Stimulated activated CD4-positive, alpha-beta T cell treated with anti-CD3 and anti-CD28 coated beads, Interleukin-12 subunit alpha, Interleukin-12 subunit beta, amount 100 ng/mL, for 24 hours (primary cell): ENCODE results near the gene RINL.
"Not testable (repeated sequence)": the region's sequence is repeated elsewhere in the genome, so short reads cannot be mapped to it uniquely, and the experiment has no call there.

ENCODE experiments used
- DNase-seq, 2 experiments: peaks; one replicate each; pipeline ENCODE4 v3.0.0-alpha.2; 2020; ENCODE audit warnings: low read depth in 2 of 2

The RINL gene

DNA sequence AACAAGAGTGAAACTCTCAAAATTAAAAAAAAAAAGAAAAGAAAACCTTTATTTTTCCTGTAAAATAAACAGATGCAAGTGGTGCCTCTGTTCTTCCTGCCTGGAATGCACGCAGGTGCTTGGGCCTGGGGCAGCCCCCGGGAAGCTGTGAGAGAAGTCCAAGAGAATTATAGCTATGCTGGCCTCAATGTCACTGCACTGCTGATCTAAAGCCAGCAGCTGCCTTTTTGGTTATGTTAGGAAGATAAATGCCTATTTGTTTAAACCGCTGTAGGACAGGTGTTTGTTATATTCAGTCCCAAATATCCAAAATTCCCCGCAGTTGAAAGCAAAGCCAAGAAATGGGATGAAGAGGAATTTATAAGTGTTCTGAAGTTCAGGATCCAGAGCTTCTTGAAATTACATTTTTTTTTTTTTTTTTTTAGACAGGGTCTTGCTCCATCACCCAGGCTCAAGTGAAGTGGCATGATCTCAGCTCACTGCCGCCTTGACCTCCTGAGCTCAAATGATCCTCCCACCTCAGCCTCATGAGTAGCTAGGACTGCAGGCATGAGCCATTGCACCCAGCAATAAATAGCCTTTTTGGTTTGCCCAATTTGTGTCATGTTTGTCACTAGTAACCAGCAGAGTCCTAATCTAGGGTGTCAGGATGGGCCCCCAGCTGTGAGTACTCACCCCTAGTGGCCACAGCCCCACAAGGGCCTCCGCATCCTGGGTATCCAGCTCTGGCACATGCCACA, 2.2 kb downstream of the RINL start:
- no peak for DNase-seq

DNA sequence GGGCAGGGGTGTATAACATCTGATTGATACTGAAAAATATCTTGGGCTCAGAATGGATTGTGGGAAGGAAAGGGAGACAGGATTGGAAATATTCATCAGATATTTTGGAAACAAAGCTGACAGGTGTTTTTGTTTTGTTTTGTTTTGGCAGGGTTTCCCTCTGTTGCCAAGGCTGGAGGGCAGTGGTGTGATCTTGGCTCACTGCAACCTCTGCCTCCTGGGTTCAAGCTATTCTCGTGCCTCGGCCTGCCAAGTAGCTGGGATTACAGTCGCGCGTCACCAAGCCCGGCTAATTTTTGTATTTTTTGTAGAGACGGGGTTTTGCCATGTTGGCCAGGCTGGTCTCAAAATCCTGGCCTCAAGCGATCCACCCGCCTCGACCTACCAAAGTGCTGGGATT, 4.7 kb downstream of the RINL start:
- not testable (repeated sequence) for DNase-seq

DNA sequence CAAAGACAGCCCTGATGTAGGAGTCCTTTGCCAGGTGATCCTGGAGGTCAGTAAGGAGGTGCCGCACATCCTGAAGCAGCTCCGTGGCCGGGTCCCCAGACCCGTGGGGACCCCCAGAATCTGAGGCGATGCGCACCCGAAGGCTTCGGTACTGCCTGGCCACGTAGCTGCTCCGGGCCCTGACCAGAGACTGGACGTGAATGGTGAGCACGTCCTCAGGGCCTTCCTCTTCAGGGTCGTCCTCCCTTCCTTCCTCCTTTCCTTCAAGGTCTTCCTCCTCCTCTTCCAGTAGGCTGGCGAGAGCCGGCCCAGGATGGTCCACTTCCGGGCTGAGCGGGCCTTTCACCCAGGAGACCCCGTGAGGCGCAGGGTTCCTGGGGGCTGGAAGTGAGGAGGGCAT, 7.5 kb downstream of the RINL start:
- no peak for DNase-seq

DNA sequence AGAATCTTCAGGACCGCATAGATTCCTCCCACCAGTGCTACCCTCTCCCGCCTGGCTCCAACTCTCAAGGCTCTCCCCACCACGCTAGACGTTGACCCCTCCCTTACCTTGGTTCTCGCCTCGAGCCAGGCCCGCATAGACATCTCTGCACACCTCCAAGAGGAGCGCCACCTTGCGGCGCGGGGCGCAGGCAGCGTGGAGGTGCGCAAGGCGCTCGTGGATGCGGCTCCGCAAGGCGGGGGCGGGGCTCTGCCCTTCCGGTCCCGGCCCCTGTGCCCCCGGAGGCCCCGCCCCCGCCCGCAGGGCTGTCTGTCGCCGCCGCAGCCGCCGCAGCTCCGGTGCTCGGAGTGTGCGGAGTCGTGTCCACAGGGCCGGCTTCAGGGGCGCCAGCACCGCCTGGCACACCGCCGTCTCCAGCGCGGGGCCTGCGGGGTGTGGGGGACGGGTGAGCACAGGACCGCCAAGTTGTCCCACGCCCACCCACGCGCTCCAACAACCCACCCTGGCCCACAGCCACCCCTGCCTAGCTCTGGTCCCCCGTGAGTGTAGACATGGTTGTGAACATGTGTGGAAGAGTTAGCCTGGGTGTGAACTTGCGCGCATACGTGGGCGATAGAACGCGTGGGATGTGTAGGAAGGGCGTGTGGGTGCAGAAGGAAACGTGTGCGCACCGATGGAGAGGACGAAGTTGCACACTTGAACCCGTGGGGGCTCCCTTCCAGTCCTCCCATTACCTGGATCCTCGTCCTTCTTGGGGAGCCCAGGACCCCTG, 8.1 kb downstream of the RINL start:
- peak; percentile 79 to 92 for DNase-seq

DNA sequence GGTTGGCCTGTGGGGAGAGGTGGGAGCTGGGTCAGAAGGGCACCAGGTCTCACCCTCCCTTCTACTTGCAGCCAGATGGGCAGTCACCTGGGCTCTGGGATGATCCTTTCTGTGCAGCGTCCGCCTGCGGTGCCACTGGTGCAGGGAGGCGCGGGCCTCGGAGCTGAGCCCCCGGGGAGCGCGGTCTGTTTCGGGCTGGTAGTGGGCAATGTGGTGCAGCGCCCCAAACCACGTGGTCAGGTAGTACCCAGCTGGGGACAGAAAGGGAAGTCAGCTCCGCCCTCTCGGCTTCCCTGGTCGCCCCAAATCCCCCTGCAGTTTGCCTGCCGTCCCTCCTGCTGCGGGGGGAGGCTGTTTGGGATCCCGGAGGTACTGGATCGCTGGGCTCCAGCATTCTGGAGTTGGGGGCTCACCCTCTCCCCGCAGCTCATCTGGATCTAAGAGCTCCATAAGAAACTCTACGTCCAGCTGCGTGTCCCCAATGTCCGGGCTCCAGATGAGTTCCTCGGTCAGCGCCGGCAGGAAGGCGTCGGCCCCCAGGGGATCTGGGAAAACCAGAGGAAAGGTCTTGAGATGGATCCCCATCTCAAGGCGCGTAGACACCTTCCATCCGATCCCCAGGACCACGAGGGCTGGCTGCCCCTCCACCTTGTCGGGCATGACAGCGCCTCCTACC, 8.8 kb downstream of the RINL start:
- no peak for DNase-seq

DNA sequence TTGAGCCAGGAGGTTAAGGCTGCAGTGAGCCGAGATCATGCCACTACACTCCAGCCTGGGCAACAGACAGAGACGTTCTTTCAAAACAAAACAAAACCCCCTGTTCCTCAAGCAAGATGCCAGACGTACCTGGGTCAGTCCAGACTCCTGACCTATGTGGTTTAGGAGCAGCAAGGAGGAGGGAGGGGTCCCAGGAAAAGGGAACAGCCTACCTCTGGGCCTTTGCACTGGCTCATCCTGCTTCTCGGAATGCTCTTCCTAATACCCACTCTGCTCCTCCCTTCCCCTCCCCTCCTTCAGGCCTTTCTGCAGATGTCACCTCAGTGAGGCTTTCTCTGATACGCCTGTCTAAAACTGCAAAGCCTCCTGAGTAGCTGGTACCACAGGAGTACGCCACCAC, 9.5 kb downstream of the RINL start:
- no peak for DNase-seq

DNA sequence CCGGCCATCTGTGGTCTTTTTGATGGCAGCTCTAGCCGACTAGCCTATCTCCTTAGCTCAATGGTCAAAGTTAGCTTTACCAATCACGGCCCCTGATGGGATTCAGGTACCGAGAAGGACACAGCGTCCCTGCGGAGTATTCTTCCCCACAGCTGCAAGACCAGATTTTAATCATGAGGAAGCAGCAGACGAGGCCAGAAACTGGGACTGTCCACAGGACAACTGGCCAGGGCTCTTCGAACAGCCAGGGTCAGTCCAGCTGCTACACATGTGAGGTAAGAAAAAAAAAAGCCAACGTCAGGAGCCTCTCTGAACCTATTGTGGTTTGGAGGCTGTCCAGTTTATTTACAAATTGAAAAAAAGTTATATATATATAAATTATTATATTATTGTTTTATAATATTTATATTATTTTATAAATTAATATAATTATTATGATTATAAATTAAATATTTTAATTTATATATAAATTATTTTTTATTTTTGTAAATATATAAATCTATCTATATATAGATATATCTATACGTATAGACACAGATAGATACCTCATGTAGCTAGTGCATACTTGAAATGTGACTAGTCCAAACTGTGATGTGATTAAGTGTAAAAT, 10.8 kb downstream of the RINL start:
- no peak for DNase-seq

DNA sequence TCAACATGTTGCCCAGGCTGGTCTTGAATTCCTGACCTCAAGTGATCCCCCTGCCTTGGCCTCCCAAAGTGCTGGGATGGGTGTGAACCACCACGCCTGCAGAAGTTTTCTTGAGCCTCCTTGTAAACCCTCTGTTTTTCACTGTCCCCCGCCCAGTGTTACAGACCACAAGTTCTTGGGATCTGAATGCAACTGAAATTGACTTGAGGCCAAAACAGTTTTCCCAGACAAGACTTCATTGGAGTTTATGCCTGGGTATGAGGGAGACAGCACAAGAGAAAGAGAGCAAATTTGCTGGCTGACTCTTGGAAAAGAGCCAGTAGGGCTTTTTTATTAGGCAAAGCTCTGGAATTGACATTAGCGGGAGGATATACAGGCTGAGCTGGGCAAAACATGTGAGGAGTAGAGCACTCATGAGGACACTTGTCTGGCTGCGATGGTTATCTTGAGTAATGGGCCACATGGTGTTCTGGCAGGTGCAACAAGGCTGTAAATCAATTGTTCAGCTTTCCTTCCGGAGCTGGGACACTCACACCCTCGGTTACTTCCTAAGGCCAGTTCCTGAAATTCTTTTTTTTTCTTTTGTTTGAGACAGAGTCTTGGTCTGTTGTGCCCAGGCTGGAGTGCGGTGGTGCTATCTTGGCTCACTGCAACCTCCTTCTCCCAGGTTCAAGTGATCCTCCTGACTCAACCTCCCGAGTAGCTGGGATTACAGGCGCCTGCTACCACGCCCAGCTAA, 15.6 kb downstream of the RINL start:
- no peak for DNase-seq

DNA sequence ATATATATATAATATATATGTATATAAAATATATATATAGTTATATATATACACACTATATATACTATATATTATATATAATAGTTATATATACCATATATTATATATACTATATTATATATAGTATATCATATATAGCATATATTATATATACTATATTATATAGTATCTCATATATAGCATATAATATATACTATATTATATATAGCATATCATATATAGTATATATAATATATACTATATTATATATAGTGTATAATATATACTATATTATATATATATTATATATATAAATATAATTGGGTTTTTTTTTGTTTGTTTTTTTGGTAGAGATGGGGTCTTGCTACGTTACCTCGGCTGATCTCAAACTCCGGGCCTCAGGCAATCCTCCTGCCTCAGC, 16.7 kb downstream of the RINL start:
- DNase-seq: no peak

DNA sequence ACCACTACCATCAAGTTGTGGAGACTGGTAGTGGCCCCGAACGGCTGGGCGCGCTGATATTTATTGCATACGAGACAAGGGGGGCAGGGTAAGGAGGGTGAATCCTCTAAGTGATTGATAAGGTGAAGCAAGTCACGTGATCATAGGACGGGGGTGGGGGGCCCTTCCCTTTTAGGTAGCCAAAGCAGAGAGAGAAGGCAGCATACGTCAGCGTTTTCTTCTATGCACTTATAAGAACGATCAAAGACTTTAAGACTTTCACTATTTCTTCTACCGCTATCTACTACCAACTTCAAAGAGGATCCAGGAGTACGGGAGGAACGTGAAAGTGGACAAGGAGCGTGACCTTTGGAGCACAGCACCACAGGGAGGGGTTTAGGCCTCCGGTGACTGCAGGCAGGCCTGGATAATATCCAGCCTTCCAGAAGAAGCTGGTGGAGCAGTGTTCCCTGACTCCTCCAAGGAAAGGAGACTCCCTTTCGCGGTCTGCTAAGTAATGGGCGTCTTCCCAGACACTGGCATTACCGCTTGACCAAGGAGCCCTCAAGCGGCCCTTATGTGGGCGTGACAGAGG, 18.4 kb downstream of the RINL start:
- not testable (repeated sequence) for DNase-seq

DNA sequence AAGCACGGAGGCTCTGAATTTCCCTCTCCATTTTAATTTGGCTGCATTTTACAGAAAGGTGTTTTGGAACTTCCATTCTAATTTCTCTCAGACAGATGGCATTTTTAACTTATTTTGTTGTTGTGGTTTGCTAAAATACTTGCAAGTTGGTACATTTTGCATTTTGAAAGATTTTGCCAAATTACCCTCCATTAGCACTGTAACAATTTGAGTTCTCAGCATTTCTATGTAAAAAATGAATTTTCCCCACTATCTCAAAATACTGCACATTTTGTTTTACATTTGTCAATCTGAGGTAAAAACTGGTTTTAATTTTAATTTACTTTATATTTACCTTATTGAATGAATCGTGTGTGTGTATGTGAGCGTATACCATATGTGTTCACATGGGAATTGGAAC, 21.3 kb downstream of the RINL start:
- DNase-seq: no peak

DNA sequence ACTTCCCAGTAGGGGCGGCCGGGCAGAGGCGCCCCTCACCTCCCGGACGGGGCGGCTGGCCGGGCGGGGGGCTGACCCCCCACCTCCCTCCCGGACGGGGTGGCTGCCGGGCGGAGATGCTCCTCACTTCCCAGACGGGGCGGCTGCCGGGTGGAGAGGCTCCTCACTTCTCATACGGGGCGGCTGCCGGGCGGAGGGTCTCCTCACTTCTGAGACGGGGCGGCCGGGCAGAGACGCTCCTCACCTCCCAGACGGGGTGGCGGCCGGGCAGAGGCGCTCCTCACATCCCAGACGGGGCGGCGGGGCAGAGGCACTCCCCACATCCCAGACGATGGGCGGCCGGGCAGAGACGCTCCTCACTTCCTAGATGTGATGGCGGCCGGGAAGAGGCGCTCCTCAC, 22.3 kb downstream of the RINL start:
- not testable (repeated sequence) for DNase-seq

DNA sequence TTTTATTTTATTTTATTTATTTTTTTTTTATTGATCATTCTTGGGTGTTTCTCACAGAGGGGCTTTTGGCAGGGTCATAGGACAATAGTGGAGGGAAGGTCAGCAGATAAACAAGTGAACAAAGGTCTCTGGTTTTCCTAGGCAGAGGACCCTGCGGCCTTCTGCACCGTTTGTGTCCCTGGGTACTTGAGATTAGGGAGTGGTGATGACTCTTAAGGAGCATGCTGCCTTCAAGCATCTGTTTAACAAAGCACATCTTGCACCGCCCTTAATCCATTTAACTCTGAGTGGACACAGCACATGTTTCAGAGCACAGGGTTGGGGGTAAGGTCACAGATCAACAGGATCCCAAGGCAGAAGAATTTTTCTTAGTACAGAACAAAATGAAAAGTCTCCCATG, 23.1 kb downstream of the RINL start:
- not testable (repeated sequence) for DNase-seq

DNA sequence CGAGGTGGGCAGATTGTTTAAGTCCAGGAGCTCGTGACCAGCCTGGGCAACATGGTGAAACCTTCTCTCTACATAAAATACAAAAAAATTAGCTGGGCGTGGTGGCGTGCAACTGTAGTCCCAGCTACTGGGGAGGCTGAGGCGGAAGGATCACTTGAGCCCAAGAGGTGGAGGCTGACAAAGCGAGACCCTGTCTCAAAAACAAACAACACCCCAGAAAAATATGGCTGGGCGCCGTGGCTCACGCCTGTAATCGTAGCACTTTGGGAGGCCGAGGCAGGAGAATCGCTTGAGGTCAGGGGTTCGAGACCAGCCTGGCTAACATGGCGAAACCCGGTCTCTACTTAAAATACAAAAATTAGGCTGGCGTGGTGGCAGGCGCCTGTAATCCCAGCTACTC, 24.9 kb downstream of the RINL start:
- DNase-seq: no peak

DNA sequence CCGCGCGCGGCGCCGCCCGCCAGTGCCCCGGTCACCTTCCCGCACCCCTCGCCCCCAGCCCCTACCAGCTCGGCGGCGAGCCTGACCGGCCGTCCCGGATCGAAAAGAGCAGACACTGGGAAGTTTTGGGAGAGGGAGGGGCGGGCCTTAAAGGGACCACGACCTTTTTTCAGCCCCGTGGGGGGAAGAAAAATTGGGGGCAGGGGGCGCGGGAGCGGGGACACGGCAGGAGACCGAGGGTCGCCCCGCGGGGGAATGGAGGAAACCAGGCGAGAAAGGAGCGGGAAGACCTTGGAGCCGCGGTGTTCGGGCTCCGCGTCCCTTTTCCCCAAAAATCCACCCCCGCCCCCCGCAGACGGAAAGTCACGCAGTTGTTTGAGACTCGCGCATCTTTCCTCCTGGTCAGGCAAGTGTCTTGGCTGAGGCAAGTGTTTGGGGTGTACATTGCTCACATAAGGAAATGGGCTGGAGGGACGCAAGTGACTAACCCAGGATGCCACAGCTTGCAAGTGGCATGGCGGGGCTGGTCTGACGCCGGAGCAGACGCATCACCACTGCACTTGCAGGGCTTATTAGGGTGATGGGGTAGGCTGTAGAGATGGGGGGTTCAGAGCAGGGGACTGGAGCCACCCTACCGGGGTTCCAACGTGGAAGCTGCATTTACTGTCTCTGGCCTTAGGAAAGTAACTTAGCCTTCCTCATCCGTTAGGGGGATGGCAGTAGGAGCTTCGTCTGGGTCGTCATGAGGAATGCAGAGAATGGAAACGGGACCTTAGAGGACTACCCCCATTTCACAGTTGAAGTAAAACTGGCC, 25.6 kb downstream of the RINL start:
- peak in 1 of 2 experiments; percentile 50 for DNase-seq

DNA sequence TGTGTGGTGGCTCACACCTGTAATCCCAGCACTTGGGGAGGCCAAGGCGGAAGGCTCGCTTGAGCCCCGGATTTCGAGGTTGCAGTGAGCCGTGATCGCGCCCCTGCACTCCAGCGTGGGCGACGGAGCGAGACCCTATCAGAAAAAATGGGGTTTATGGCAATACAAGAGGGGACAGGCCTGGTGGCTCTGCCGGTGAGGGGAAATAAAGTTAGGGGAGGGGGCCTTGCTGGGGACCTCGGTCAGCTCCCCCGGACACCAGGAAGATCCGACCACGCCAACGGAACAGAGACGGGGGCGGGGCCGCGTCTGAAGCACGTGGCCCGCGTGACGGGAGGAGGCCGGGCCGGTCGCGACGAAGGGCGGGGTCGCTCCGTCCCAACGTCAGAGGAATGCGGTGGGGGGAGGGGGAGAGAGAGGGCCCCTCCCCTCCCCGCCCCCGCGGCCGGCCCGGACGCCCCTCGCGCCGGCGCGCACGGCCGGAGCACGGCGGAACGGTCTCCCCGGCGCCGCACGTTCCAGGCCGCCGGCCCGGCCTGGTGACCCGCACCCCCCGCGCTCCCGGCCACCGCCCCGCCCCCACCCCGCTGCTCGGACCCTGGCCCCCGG, 26.3 kb downstream of the RINL start:
- DNase-seq: peak; percentile 80 to 90

DNA sequence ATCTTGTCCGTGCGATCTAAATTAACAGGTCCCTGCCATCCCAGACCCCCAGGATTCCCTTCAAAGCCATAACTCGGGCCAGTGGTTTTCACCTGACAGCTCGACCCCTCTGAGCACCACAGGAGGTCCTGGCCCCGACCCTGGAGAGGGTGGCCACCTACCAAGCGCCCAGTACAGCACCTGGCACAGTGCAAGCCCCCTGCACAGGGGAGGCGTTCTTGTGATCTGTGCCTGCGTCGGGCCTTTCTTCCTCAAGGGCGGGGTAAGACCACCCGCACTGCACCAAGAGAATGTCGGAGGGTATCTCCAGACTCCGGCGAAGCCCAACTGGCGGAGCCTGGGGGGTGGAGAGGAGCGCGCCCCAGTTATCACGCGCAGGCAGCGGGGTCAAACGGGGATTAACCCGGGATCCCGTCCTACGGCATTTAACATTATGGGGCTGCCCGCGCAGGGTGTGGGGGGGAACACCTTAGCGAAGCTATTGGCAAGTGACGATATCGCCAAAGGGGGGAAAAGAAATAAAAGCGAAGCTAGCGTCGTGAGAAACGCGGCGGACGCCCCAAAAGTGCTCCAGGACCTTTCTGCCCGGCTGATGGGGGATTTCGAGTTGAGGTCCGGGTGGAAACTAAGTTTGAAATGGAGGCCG, 27.0 kb downstream of the RINL start:
- no peak for DNase-seq

DNA sequence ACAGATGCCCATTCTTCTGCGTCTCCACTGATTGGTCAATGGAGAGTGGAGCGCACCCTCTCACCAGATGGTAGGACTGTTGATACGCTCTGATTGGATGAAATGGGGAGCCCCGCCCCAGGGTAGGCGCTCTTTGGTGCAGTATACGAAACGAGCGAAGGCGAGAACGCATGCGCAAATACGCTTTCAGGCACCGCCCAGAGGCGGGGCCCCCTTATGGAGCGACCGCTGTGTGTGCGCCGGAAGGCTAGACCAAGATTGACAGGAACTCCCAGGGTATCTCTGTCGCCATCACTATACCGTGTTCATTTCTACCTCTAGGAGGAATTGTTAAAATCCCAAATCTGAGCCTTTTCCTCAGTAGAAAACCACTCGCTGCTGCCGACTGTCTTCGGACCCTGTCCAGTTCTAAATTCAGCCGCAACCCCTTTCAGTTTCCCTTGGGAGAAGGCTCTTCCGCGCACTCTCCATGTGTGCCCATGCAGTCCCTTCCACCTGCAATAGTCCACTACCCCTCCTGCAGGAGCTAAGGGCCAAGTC, 27.6 kb downstream of the RINL start:
- DNase-seq: peak in 1 of 2 experiments; percentile 96

DNA sequence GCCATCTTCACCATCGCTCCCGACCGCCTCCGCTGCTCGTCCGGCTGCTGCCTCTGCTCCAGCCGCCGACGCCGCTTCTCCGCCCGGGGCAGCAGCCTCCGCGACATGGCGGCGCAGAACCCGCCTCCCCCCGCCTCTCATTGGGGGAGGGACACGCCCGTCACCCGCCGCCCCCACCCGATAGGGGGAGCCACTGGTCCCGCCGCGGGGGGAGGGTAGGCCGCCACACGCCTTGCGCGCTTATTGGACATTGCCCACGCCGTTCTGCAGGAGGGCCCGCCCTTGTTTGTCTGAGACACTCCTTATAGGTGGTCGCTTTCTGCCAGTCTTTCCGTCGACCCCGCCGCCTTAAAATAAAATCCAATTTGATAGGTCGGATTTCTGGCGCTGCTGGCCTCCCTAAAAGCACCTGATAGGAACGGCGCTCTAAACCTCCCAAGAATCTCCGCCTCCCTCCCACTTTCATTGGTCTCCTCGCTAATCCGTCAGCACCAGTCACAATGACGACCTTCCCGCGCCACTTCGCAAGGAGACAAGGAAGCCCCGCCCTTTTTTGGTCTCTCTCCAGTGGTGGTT, 28.1 kb downstream of the RINL start, which contains the start of gene HNRNPL:
HNRNPL (minus strand) TSS at position 127 of the 576 bp plus-strand sequence; CDS start at position 107, 20 bp downstream.
- DNase-seq: peak; percentile 98 to 99
